ENCODE results near the gene OGFOD2. TPM values are rescaled to one million over a fixed set of nuclear protein-coding genes. Genes with fewer than 3 reads are reported as not detected.

Gene OGFOD2
- total and polyA plus RNA-seq, 2 of the 13 experiments (the other 11 are each of a cell fraction or from before 2014, with no cell fraction given): 13.2 to 14.6 TPM

DNA sequence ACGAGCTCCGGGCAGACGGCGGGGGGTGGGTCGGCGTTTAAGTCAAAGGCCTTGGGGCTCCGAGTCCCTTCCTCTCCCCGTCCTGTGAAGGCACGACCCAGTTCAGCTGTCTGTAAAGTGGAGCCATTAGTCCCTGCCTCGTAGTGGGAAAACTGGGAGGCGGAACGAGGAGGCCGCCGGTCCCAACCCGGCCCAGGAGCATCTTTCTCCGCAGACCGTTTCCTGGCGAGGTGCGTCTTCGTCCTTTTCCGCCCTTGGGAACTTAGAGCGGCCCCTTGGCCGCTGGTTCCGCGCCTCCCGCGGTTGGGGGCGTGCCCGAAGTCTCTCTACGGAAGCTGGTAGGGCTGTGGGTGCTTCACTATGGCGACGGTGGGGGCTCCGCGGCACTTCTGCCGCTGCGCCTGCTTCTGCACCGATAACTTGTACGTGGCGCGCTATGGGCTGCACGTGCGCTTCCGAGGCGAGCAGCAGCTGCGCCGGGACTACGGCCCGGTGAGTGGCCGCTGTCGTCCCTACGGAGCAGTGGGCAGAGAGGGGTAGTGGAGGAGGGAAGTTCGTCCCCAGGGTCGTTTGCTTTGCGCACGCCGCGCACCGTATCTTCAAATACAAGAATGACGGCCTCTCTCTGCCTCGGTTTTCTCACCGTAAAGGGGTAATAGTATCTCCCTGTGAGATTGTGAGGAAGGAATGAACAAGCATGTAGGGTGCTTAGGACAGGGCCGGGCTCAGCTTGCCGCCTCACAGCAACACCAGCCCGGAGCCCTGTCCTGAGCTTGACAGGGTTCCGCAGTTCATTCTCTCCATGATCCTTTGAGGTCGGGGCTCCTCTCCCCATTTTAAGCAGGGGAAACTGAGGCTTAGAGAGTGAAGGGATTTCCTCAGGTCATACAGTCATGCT, at the start of gene OGFOD2 (continued):
- TF ChIP-seq, protein P1, sequence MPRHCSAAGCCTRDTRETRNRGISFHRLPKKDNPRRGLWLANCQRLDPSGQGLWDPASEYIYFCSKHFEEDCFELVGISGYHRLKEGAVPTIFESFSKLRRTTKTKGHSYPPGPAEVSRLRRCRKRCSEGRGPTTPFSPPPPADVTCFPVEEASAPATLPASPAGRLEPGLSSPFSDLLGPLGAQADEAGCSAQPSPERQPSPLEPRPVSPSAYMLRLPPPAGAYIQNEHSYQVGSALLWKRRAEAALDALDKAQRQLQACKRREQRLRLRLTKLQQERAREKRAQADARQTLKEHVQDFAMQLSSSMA (CRISPR knock-in tag; IDR thresholded peaks at IDR 0.05): peak; percentile 64; the same call in 1 of the 2 replicates
- 0 out of 2 replicates have a peak, but pooled peaks have one; percentile 61 for TF ChIP-seq ZNF841 (CRISPR knock-in tag; IDR thresholded peaks at IDR 0.05; ENCODE audit: borderline replicate concordance)
- peak; percentile 70 for TF ChIP-seq RFX1 (IDR thresholded peaks at IDR 0.05)
- TF ChIP-seq SAFB2 (CRISPR knock-in tag; IDR thresholded peaks at IDR 0.05; ENCODE audit: borderline replicate concordance, low read depth): no peak
- no peak for TF ChIP-seq ZNF549 (CRISPR knock-in tag; IDR thresholded peaks at IDR 0.05)
- TF ChIP-seq ZNF337 (CRISPR knock-in tag; IDR thresholded peaks at IDR 0.05; ENCODE audit: borderline replicate concordance, low read depth): no peak; the same call in 1 of the 2 replicates
- no peak for TF ChIP-seq ZNF331 (CRISPR knock-in tag; IDR thresholded peaks at IDR 0.05)
- peak; percentile 66 for TF ChIP-seq TAF15 (IDR thresholded peaks at IDR 0.05; ENCODE audit: low read depth, low read length, poor library complexity, severe bottlenecking)
- 0 out of 2 replicates have a peak, but pooled peaks have one; percentile 64 for TF ChIP-seq DMAP1 (CRISPR knock-in tag; IDR thresholded peaks at IDR 0.05)
- TF ChIP-seq HNF4G (IDR thresholded peaks at IDR 0.05; ENCODE audit: borderline replicate concordance, low read depth, low read length): no peak
- TF ChIP-seq HNF4G (CRISPR knock-in tag; IDR thresholded peaks at IDR 0.05; ENCODE audit: borderline replicate concordance, low read depth): 0 out of 2 replicates have a peak, but pooled peaks have one; percentile 10
- peak; percentile 91; the same call in 1 of the 3 replicates for TF ChIP-seq MXI1 (IDR thresholded peaks at IDR 0.05; ENCODE audit: borderline replicate concordance, low read depth, low read length)
- no peak for TF ChIP-seq ZFP62 (CRISPR knock-in tag; IDR thresholded peaks at IDR 0.05)
- no peak; the same call in 1 of the 2 replicates for TF ChIP-seq PHF21A (CRISPR knock-in tag; IDR thresholded peaks at IDR 0.05)
- TF ChIP-seq GFI1 (CRISPR knock-in tag; IDR thresholded peaks at IDR 0.05; ENCODE audit: borderline replicate concordance): peak; percentile 38; the same call in 1 of the 2 replicates
- TF ChIP-seq BCL6 (CRISPR knock-in tag; IDR thresholded peaks at IDR 0.05): 0 out of 2 replicates have a peak, but pooled peaks have one; percentile 3
- TF ChIP-seq SMYD3 (CRISPR knock-in tag; IDR thresholded peaks at IDR 0.05): no peak
- TF ChIP-seq, protein P2, sequence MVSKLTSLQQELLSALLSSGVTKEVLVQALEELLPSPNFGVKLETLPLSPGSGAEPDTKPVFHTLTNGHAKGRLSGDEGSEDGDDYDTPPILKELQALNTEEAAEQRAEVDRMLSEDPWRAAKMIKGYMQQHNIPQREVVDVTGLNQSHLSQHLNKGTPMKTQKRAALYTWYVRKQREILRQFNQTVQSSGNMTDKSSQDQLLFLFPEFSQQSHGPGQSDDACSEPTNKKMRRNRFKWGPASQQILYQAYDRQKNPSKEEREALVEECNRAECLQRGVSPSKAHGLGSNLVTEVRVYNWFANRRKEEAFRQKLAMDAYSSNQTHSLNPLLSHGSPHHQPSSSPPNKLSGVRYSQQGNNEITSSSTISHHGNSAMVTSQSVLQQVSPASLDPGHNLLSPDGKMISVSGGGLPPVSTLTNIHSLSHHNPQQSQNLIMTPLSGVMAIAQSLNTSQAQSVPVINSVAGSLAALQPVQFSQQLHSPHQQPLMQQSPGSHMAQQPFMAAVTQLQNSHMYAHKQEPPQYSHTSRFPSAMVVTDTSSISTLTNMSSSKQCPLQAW (CRISPR knock-in tag; IDR thresholded peaks at IDR 0.05): peak; percentile 51; the same call in 1 of the 2 replicates
- TF ChIP-seq RXRA (CRISPR knock-in tag; IDR thresholded peaks at IDR 0.05): peak; percentile 10; the same call in 1 of the 2 replicates
- TF ChIP-seq ZNF234 (CRISPR knock-in tag; conservative IDR thresholded peaks at IDR 0.05): no peak
- TF ChIP-seq ZSCAN29 (CRISPR knock-in tag; conservative IDR thresholded peaks at IDR 0.05): no peak
- TF ChIP-seq ELF3 (CRISPR knock-in tag; IDR thresholded peaks at IDR 0.05): 0 out of 2 replicates have a peak, but pooled peaks have one; percentile 26
- TF ChIP-seq TCF12 (IDR thresholded peaks at IDR 0.05): no peak
- no peak; the same call in 1 of the 2 replicates for TF ChIP-seq TCF12 (CRISPR knock-in tag; IDR thresholded peaks at IDR 0.05)
- TF ChIP-seq ZEB1 (IDR thresholded peaks at IDR 0.05; ENCODE audit: insufficient replicate concordance, low read depth): peak; percentile 27
- TF ChIP-seq, protein P3, sequence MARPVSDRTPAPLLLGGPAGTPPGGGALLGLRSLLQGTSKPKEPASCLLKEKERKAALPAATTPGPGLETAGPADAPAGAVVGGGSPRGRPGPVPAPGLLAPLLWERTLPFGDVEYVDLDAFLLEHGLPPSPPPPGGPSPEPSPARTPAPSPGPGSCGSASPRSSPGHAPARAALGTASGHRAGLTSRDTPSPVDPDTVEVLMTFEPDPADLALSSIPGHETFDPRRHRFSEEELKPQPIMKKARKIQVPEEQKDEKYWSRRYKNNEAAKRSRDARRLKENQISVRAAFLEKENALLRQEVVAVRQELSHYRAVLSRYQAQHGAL (CRISPR knock-in tag; IDR thresholded peaks at IDR 0.05; ENCODE audit: not compliant biosample characterization): no peak
- TF ChIP-seq ZNF589 (CRISPR knock-in tag; conservative IDR thresholded peaks at IDR 0.05): peak; percentile 85; the same call in 1 of the 2 replicates
- TF ChIP-seq SAP130 (CRISPR knock-in tag; IDR thresholded peaks at IDR 0.05; ENCODE audit: low read depth): peak; percentile 71
- no peak for TF ChIP-seq HNRNPUL1 (IDR thresholded peaks at IDR 0.05; ENCODE audit: low read depth, low read length)

Measured in HepG2 (cell line).